Common myeloid progenitor, CD34-positive (primary cell): ENCODE data around the gene CNNM1.

Experiments
- CTCF ChIA-PET: fragments of 350-600 bp; sonication (Branson Sonifier 250); formaldehyde crosslinking; loops from one replicate; lab custom pipeline; 2021; ENCODE audit warnings: antibody characterized with exemption; lab: Charles Lee
- POLR2A ChIA-PET: fragments of 350-600 bp; sonication (Branson Sonifier 250); formaldehyde crosslinking; loops from one replicate; lab custom pipeline; 2021; ENCODE audit warnings: antibody characterized with exemption; lab: Charles Lee
- DNase-seq, 3 donors: peaks; one replicate each; pipeline versions ENCODE4 v3.0.0 to v3.0.0-alpha.2; 2013
- H3K27ac ChIP-seq, 2 experiments: 1 replicate in 1 of 2; 2 replicates in 1 of 2; pipeline ENCODE4 v1.7.0; 2013; ENCODE audit warnings: inconsistent platforms in 2 of 2, low read length in 2 of 2, mild to moderate bottlenecking in 2 of 2, low read depth in 1 of 2, moderate library complexity in 1 of 2; ENCODE audit not compliant: severe bottlenecking in 2 of 2, insufficient read depth in 1 of 2, poor library complexity in 1 of 2
- H3K27me3 ChIP-seq, 5 experiments: replicated peaks in 2 of 5; 1 replicate in 3 of 5; 2 replicates in 2 of 5; pipeline versions ENCODE4 v1.6.1 to v1.7.0; 2013; ENCODE audit warnings: low read length in 4 of 5, mild to moderate bottlenecking in 2 of 5, moderate library complexity in 2 of 5, inconsistent platforms in 1 of 5; ENCODE audit not compliant: insufficient read depth in 5 of 5, control insufficient read depth in 4 of 5
- H3K36me3 ChIP-seq, 4 experiments: 1 replicate in 2 of 4; 2 replicates in 2 of 4; pipeline versions ENCODE4 v1.6.1 to v1.7.0; 2013; ENCODE audit warnings: low read length in 3 of 4, control low read depth in 1 of 4, mild to moderate bottlenecking in 1 of 4; ENCODE audit not compliant: control insufficient read depth in 4 of 4, insufficient read depth in 4 of 4
- H3K4me1 ChIP-seq, 4 experiments: 1 replicate in 3 of 4; 2 replicates in 1 of 4; pipeline versions ENCODE4 v1.6.1 to v1.7.1; 2013; ENCODE audit warnings: low read length in 3 of 4, mild to moderate bottlenecking in 3 of 4, control low read depth in 1 of 4, inconsistent platforms in 1 of 4, moderate library complexity in 1 of 4; ENCODE audit not compliant: control insufficient read depth in 4 of 4, insufficient read depth in 4 of 4; ENCODE audit errors: control extremely low read depth in 1 of 4
- H3K4me3 ChIP-seq, 7 experiments: 1 replicate in 4 of 7; 2 replicates in 3 of 7; pipeline versions ENCODE4 v1.5.1 to v1.7.0; 2013; ENCODE audit warnings: mild to moderate bottlenecking in 7 of 7, low read length in 6 of 7, moderate library complexity in 6 of 7, inconsistent platforms in 2 of 7, low read depth in 2 of 7, control low read depth in 1 of 7; ENCODE audit not compliant: insufficient read depth in 4 of 7, control insufficient read depth in 1 of 7; ENCODE audit errors: extremely low read depth in 1 of 7
- H3K9me3 ChIP-seq, 5 experiments: 1 replicate in 4 of 5; 2 replicates in 1 of 5; pipeline versions ENCODE4 v1.6.1 to v1.7.1; 2013; ENCODE audit warnings: low read length in 4 of 5, mild to moderate bottlenecking in 2 of 5, inconsistent platforms in 1 of 5, low read depth in 1 of 5, moderate library complexity in 1 of 5; ENCODE audit not compliant: control insufficient read depth in 4 of 5, insufficient read depth in 2 of 5; ENCODE audit errors: control extremely low read depth in 1 of 5
- WGBS: methylation state at CpG from one replicate; pipeline ENCODE4 v1.1.5; 2013; ENCODE audit not compliant: insufficient coverage; 5-methylcytosine and 5-hydroxymethylcytosine counted together

The CNNM1 gene

GRCh38 chr10:99375426-99375825 lies 46.3 kb downstream of the CNNM1 start:
- H3K4me1 ChIP-seq: peaks cover 0 to 4% (median 4%) of the 10 kb centered on the region in 4 experiments
- CTCF ChIA-PET: interaction anchor here (0.9 to 1.1 kb wide), 2 partner anchors 28 to 173 kb away, joined by 3 read pairs; no protein-coding TSS in a partner anchor
- H3K9me3 ChIP-seq: no peaks in the 10 kb centered on the region
- H3K27ac ChIP-seq: no peak overlapping the region
- no peak for DNase-seq
- POLR2A ChIA-PET: no interaction called here
- H3K27me3 ChIP-seq: no peaks in the 10 kb centered on the region
- H3K36me3 ChIP-seq: peaks cover 0 to 2% (median 0%) of the 10 kb centered on the region in 4 experiments
- H3K4me3 ChIP-seq: no peak overlapping the region

GRCh38 chr10:99382176-99382575 lies 53.0 kb downstream of the CNNM1 start:
- H3K27ac ChIP-seq: no peak overlapping the region
- ChIA-PET POLR2A (no interaction called here), CTCF (interaction anchor here (2.2 kb wide), 1 partner anchor 9 kb away, joined by 12 read pairs; no protein-coding TSS in a partner anchor)
- H3K36me3 ChIP-seq: peaks cover 0 to 2% (median 0%) of the 10 kb centered on the region in 4 experiments
- DNase-seq: no peak
- no CpG with 5 or more reads among the region's 1 CpG for WGBS
- H3K4me3 ChIP-seq: no peak overlapping the region
- H3K9me3 ChIP-seq: no peaks in the 10 kb centered on the region
- H3K27me3 ChIP-seq: no peaks in the 10 kb centered on the region
- no peaks in the 10 kb centered on the region for H3K4me1 ChIP-seq

GRCh38 chr10:99387071-99387470 lies 57.9 kb downstream of the CNNM1 start:
- Histone ChIP-seq H3K9me3 (no peaks in the 10 kb centered on the region), H3K27ac (no peak overlapping the region), H3K4me1 (peaks cover 0 to 5% (median 0%) of the 10 kb centered on the region in 4 experiments), H3K36me3 (no peaks in the 10 kb centered on the region), H3K4me3 (no peak overlapping the region), H3K27me3 (no peaks in the 10 kb centered on the region)
- CTCF ChIA-PET: interaction anchor here (1.3 kb wide), 1 partner anchor 225 kb away, joined by 3 read pairs; no protein-coding TSS in a partner anchor
- 93% methylated on average over 3 of the region's 4 CpGs for WGBS
- DNase-seq: no peak
- POLR2A ChIA-PET: no interaction called here

GRCh38 chr10:99387541-99387940 lies 58.4 kb downstream of the CNNM1 start:
- Histone ChIP-seq H3K36me3 (no peaks in the 10 kb centered on the region), H3K4me3 (no peak overlapping the region), H3K9me3 (no peaks in the 10 kb centered on the region), H3K27me3 (no peaks in the 10 kb centered on the region), H3K4me1 (peaks cover 0 to 5% (median 0%) of the 10 kb centered on the region in 4 experiments), H3K27ac (no peak overlapping the region)
- ChIA-PET POLR2A (no interaction called here), CTCF (interaction anchor here (1.3 to 2.0 kb wide), 4 partner anchors 14 to 224 kb away, joined by 3 to 5 read pairs (median 4); no protein-coding TSS in a partner anchor)
- WGBS: 99% methylated on average over 9 of the region's 11 CpGs
- DNase-seq: no peak

GRCh38 chr10:99389729-99390480 lies 60.7 kb downstream of the CNNM1 start:
- no peak for DNase-seq
- ChIA-PET CTCF (interaction anchor here (0.9 to 5.7 kb wide), 2 partner anchors 12 to 225 kb away, joined by 3 to 49 read pairs; no protein-coding TSS in a partner anchor), POLR2A (no interaction called here)
- Histone ChIP-seq H3K36me3 (peaks cover 0 to 2% (median 0%) of the 10 kb centered on the region in 4 experiments), H3K4me1 (peaks cover 0 to 12% (median 6%) of the 10 kb centered on the region in 4 experiments), H3K4me3 (no peak overlapping the region), H3K9me3 (no peaks in the 10 kb centered on the region), H3K27me3 (no peaks in the 10 kb centered on the region), H3K27ac (no peak overlapping the region)
- 98% methylated on average over 7 of the region's 9 CpGs for WGBS

- H3K27me3 ChIP-seq: no peaks in the 10 kb centered on the region
- ChIA-PET CTCF (interaction anchor here (0.7 to 5.7 kb wide), 10 partner anchors 9 to 321 kb away, joined by 3 to 49 read pairs (median 6); no protein-coding TSS in a partner anchor), POLR2A (no interaction called here)
- H3K4me3 ChIP-seq: no peak overlapping the region
- H3K4me1 ChIP-seq: peaks cover 3 to 25% (median 18%) of the 10 kb centered on the region in 4 experiments
- WGBS: 93% methylated on average over 2 of the region's 2 CpGs
- H3K36me3 ChIP-seq: peaks cover 0 to 9% (median 0%) of the 10 kb centered on the region in 4 experiments
- no peak overlapping the region for H3K27ac ChIP-seq
- no peaks in the 10 kb centered on the region for H3K9me3 ChIP-seq
- no peak for DNase-seq
Measured at GRCh38 chr10:99391346-99391745, 62.2 kb downstream of the CNNM1 start.

GRCh38 chr10:99393036-99393435 lies 63.9 kb downstream of the CNNM1 start:
- no peak for DNase-seq
- ChIA-PET POLR2A (no interaction called here), CTCF (interaction anchor here (1.0 to 5.7 kb wide), 11 partner anchors 11 to 319 kb away, joined by 3 to 49 read pairs (median 7); partner anchors contain the start of gene GOT1)

More at GRCh38 chr10:99393036-99393435, 63.9 kb downstream of the CNNM1 start:
- peaks cover 3 to 25% (median 18%) of the 10 kb centered on the region in 4 experiments for H3K4me1 ChIP-seq
- no peak overlapping the region for H3K27ac ChIP-seq
- no peaks in the 10 kb centered on the region for H3K27me3 ChIP-seq
- no peaks in the 10 kb centered on the region for H3K9me3 ChIP-seq
- peaks cover 0 to 18% (median 5%) of the 10 kb centered on the region in 4 experiments for H3K36me3 ChIP-seq
- H3K4me3 ChIP-seq: peak overlapping the region in 1 of 7 experiments; percentile 22
- 82% methylated on average over 2 of the region's 2 CpGs for WGBS
